ENCODE data around the gene PI4KB.
A peak's percentile ranks its signal among the peaks of the same experiment; 100 is the strongest.

Gene PI4KB

DNA sequence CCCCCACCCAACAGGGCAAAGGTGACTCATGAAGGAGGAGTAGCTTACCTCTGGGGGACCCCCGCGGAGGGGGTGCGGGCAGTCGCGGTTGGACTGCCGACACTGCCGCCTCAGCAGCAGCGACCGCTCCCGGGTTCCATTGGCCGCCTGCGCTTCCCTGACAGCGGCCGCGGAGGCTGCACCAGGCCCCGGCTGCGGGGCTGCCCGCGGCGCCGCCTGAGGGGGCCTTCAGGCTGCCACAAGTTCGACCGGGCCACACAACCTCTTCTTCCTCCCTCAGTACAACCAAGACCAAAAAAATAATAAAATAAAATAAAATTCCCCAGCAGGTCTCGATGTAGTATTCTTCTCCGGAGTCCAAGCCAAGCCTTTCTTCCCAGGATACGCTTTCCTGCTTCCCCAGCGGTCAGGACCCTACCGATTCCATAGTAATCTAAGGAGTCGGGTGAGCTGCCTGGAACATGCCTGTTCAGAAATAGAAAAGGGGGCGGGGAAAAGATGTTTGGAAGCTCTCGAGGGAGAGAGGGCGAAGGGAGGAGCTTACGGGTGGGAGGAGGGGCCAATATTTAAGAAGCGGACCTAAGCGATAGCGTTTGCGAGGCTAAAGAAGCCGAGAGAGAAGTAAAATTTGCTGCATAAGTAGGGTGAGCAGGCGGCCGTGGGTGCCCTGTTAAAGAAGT, at the start of gene PI4KB:
PI4KB (minus strand) TSS at position 194 of the 680 bp plus-strand sequence. CDS start 10,935 bp downstream, outside the sequence.
- TF ChIP-seq, protein P1, sequence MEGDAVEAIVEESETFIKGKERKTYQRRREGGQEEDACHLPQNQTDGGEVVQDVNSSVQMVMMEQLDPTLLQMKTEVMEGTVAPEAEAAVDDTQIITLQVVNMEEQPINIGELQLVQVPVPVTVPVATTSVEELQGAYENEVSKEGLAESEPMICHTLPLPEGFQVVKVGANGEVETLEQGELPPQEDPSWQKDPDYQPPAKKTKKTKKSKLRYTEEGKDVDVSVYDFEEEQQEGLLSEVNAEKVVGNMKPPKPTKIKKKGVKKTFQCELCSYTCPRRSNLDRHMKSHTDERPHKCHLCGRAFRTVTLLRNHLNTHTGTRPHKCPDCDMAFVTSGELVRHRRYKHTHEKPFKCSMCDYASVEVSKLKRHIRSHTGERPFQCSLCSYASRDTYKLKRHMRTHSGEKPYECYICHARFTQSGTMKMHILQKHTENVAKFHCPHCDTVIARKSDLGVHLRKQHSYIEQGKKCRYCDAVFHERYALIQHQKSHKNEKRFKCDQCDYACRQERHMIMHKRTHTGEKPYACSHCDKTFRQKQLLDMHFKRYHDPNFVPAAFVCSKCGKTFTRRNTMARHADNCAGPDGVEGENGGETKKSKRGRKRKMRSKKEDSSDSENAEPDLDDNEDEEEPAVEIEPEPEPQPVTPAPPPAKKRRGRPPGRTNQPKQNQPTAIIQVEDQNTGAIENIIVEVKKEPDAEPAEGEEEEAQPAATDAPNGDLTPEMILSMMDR (conservative IDR thresholded peaks at IDR 0.05), result no peak
- H3K27ac ChIP-seq, result peak within 1 kb of the TSS; percentile 98

DNA sequence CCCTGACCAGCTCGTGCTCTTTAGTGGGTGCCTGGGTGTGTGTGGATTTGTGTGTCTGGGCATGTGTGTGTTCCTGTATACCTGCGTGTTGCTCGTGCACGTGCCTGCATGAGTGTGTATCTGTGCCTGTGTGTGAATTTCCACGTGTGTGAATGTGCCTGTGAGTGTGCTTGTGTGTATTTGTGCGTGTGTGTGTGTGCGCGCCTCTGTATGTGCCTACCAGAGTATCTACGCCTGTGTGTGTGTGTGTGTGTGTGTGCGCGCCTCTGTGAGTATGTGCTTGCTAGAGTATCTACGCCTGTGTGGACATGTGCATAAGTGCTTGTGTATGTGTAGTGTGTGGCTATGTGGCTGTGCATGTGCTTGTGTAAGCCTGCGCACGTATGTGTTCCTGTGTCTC, 46.0 kb upstream of the PI4KB start:
- peak overlapping the region; percentile 86 for H3K27ac ChIP-seq
- TF ChIP-seq, protein P1 (conservative IDR thresholded peaks at IDR 0.05), result no peak

DNA sequence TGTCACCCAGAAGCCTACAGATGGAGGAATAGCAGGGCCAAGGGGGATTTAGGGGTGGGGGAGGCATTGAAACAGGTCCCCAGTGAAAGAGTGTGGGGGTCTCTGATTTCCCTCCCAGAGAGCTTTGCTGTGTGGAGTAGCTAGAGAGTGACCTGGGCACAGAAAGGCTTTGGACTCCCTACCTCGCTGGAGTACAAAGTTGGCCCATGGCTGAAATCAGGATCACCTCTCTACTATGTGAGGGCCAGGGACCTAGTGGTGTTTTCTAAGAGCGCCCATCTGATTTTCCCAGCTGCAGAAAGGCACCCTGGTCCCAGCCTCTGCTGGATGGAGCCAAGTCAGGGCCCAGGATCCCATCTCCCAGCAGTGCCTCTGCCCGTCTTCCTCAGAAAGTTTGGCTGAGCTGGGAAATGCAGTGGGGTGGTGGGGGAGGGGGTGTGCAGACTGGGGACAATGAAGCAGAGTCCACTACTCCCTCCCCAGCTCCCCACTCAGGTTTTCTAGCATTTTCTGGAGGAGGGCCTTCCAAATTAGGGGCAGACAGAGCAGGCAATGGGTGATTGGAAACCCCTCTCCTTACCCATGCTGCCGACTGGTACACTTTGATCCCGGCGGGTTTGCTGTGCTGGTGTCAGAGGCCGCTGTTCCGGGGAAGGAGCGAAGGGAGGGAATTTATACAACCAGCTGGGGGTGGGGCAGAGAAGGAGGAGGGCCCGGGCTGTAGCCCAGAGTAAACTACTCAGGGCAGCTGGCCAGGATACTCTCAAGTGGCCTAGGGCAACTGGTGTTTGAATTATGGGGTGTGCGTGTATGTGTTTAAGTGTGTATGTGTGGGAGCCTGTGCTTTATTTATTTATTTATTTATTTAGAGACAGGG, 45.1 kb upstream of the PI4KB start, which contains the start of gene SELENBP1:
SELENBP1 (minus strand) TSS at position 648 of the 877 bp plus-strand sequence; CDS start at position 584, 64 bp downstream.
- H3K27ac ChIP-seq, result peak within 1 kb of the TSS; percentile 86

DNA sequence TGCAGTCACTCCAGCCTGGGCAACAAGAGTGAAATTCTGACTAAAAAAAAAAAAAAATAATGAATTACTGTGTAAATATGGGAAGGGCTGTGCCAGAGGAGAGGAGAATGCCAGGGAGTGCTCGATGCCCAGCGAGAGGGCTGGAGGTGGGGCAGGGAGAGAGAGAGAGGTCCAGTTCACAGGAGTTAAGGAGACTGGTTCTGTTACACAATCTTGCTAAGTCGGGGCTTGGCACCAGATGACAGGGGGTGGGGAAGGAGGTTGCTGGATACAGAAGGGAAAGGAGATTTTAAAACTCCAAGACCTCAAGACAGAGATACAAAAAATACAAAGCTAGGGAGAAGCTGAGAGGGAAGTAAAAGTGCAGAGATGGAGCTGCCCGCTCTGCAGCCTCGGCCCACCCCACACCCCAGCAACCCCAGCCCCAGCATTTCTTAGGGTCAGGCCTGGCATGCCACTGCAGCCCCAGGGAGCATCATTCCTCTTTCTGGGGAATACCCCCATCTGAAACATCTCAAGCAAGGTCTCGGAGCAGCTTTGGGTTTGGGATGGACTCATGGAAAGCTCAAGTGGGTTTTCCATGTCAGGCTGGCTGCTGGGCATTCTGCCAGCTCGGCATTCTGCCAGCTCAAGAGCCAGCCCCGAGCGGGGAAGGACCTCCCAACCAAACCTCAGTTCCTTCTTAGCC, 44.3 kb upstream of the PI4KB start:
- peak overlapping the region; percentile 86 for H3K27ac ChIP-seq
- TF ChIP-seq, protein P1 (conservative IDR thresholded peaks at IDR 0.05), result no peak

More for the DNA sequence above, 45.1 kb upstream of the PI4KB start, which contains the start of gene SELENBP1:
- TF ChIP-seq, protein P1 (conservative IDR thresholded peaks at IDR 0.05), result no peak

DNA sequence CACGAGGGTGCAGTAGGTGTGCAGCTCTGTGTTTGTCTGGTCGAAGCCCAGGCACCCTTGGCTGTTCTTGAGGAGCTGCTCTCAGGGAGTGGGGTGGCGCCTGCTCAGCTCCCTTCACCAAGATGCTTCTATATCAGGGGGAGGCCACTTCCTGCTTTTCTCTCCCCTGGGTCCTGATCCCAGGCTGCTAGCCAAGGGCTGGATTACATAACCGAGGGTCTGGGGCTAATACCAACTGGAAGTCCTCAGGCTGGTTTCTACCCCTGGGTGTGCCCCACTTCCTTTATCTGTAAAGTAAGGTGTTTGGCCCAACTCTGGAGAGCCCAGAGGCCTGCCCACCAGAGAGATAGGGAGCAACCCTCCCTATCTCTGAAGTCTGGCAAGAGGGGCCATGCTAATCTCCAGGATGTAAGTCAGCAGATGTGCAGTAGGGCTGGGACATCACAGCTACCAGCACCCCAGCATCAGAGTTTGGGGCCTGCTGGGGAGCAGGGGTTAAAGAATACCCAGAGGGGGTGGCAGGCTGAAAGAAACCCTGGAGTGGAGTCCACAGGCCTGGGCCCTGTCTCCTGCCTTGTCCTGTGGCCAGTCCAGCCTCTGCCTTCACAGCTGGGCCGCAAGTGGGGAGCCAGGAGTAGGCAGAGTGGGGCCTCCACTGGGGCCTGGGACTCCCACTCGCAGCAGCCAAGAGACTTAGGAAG, 43.1 kb upstream of the PI4KB start:
- peak overlapping the region; percentile 86 for H3K27ac ChIP-seq
- TF ChIP-seq, protein P1 (conservative IDR thresholded peaks at IDR 0.05), result no peak

DNA sequence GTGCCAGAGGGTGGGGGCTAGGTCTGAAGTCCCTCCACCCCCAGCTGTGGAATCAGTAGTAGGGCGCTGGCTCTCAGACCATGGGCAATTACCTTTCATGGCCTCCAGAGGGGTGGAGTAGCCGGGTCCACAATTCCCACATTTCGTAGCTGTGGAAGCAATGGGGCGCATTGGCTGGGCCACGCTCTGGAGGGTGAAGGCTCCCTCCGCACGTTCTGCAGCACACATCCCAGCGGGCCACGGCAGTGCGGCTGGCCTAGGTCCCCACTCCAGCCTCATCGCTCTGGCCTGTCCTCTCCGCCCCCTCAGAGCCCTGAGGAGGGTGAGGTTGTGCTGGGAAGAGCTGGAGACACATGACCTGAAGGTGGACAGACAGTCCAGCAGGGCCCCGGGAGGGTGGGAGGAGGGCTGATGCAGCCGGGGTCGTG, 42.4 kb upstream of the PI4KB start:
- H3K27ac ChIP-seq, result peak overlapping the region; percentile 86; the same call in 1 of the 2 replicates
- TF ChIP-seq, protein P1 (conservative IDR thresholded peaks at IDR 0.05), result no peak
